GM19351 (cell line): ENCODE results near the gene ANKS1B.

ENCODE experiments used
- ATAC-seq: cut with Tn5 transposase; IDR thresholded peaks from one replicate; pipeline ENCODE4 v1.9.1; 2021; ENCODE audit warnings: mild to moderate bottlenecking, moderate library complexity; ENCODE audit not compliant: unreplicated experiment

The ANKS1B gene

GRCh38 chr12:99142651-99143050 is 842.1 kb downstream of the ANKS1B start:
- ATAC-seq, result no peak

DNA sequence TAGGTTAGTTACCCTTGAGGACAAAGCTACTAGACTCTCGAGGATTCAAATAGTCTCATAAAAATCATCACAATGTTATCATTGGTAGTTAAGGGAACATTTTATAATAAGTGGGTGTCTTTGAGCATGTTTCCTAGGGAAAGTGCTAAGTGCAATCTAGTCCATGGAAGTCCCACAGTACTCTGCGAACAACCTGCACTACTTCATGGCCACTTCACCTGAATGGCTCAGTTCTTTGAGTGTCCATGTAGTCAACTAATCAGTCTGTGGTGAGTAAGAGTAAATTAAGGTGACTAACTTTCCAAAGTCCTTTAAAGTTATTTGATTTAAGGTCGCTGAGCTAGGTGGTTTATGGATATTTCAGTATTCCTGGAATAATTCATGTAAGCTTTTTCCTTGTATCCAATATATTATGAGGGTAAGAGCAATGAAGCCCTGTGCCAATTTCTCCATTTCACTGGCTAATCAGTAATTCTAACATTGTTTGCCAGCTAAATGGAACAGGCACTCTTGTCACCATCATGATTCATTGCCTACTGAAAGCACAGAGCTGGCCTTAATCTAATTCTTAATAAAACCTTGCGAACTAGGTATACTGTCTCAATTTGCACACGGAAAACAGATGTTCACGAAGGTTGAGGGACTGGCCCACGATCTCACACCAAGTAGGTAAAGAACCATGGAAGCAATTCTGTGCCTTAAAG is 844.6 kb downstream of the ANKS1B start:
- no peak for ATAC-seq

- no peak for ATAC-seq
These were observed 846.3 kb downstream of the ANKS1B start for GRCh38 chr12:99138393-99138792.

DNA sequence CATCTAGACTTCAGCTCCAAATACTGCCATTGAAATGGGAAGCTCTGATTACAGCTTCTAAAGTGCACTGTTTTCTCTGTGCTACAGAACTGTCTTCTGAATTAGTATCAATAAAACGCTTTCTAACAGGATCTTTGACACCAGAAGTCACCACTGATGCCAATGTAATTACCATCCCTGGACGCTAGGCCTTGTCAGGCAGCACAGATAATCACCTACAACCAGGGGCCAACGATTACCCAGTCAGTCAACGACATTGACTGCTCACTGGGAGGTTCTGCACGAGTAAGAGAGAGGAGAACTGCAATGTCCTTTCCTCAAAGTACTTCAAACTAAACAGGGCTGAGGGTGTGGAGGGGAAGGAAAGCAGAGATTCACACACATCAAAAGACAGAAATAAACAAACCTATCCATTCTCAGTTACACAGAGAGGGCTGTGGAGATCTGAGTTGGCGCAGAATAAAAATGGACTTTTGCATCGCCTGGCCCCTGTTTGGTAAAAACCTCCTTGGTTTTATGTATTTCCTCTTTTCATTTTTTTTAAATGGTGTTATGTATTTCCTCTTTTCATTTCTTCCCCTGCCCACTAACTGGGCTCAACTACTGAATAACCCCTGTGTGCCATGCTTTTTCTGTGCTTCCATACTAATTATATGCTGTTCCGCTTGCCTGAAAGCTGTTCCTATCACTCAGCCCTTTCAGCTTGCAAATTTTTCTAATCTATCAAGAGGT is 847.4 kb downstream of the ANKS1B start:
- peak; percentile 73 for ATAC-seq

GRCh38 chr12:99136516-99136915 is 848.2 kb downstream of the ANKS1B start:
- ATAC-seq, result no peak

DNA sequence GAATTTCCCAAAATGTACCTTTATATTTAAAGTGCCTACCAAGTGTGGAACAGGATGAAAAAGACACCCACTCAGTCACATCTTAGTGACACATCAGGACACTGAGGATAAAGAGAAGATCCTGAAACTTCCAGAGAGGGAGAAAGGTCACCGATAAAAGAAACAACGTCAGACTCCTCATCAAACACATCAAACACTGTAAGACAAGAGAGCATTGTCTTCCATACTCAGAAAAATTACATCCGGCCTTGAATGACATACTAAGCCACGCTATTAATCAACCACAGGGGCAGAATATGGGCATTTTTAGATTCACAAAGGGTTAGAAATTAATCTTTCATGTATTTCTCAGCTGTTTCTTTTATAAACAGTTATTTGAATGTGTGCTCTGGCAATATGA is 849.4 kb downstream of the ANKS1B start:
- no peak for ATAC-seq

DNA sequence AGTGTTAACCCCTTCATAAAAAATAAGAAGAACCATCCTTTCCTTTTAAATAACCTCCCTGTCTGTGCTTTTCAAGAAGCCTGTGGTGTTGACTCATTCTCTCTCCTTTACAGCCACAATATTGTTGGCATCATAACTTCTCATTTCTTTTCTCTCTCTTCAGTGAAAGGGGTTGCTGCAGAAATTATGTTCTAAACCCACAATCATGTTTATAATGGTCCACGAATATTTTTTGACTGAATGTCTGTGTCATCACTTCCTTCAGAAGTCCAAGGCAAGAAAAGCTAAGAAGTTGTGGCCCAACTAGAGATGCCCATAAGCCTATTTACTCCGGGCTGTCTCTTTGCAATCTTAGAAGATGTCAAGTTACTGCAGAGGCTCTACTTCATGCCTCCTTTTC is 851.3 kb downstream of the ANKS1B start:
- ATAC-seq, result no peak

DNA sequence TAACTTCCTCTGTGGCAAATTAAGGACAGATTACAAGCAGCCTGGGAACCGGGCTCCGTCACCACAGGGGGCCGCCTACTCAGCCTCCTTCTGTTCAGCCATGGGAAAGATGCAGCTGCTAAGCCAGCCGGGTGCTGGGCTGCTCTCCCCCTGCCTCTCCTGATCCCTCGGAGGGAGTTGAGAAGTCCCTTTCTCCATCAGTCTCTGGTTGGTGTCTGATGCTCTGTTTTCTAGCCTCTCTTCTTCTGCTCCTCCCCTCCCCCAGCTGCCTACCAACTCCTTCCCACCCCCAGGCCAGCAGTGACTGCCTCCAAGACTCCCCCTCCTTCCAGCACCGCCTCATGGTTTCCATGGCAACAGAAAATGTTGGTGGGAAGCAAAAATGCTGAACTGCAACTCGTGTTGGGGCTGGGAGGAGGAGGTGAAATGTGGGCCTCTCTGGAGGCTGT is 853.0 kb downstream of the ANKS1B start:
- peak; percentile 27 for ATAC-seq

DNA sequence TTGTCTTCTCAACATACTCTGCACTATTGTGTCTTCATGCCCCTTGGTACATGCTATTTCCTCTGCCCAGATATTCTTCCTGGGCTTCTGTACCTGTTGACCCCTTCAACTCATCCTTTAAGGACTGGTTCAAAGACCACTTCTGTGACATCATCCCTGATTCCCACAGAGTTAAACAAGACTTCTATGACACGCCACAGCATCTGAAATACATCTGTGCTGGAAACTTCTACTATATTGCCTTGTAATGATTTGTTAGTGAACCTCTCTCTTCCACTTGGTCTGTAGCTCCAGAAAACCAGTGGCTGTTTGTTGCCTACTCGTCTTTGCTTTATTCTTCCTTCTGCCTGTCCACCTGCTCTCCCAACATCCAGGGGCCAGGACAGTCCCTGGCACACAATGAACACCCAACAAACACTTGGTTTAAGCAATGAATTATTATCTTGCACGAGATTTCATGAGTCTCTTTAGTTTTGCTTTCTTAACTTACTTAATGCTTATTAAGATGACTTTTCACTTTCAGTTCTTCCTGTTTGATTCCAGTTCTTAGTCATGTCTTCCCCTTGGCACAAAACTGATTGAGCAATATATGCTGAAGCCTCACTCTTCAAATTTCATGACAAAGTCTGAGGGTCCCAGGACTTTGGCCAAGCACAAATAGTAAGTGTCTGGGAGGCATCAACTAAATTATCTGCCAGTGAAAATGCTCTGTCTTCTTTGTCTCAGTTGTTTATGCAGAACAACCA is 853.8 kb downstream of the ANKS1B start:
- ATAC-seq, result peak; percentile 94

GRCh38 chr12:99128246-99128802 is 856.4 kb downstream of the ANKS1B start:
- ATAC-seq, result no peak

DNA sequence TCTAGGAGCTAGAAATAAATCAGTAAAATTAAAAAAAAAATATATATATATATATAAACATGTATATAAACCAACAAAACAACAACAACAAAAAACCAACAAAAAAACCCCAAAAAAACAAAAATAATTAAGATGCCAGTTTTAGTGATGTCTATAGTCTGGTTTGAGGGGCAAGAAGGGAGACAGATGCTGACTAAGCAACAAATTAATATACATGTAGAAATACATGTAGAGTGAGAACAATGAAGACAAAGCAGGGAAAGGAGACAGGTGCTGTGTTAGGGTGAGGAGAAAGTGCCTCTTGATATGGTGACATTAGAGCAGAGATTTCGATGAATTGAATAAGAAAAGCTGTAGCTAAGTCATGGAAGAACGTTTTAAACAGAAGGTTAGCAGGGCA is 861.8 kb downstream of the ANKS1B start:
- no peak for ATAC-seq

- no peak for ATAC-seq
These were observed 862.2 kb downstream of the ANKS1B start for GRCh38 chr12:99122496-99122895.

DNA sequence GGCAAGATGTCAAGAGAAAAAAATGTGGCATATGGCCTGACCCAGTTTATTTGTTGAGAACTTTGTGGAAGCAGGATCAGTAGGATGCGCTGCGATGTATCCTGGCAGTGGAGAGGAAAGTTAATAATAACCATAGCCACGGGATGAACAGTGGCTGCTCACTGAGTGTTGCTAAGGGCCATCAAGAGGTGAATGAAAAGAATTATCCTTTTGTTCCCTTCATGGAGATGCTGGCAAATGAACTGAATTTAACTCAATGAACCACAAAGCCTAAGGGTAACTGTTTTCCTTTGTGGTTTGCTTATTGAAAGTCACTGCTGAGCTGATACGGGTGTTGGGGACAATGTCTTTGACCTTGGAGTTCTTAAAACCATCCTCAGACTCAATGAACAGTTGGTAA is 863.2 kb downstream of the ANKS1B start:
- ATAC-seq, result no peak

- no peak for ATAC-seq
These were observed 864.8 kb downstream of the ANKS1B start for GRCh38 chr12:99119943-99120342.

DNA sequence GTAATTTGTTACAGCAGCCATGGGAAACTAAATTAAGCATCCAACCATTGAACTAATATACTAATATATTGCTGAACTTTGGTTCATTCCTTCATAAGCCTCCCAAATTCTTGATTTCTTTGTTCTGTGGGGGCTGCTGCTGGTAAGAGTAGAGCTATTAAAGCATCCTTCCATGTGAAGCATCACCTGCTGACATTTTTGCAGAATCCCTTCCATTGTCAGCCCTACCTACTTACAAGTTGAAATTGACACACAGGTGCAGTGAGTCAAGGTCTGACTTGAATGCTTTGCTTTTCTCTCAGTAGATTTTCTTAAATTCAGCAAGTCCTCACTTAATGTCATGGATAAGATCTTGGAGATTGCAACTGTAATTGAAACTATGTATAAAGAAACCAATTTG is 865.3 kb downstream of the ANKS1B start:
- no peak for ATAC-seq

- no peak for ATAC-seq
These were observed 873.1 kb downstream of the ANKS1B start for GRCh38 chr12:99111600-99111999.

DNA sequence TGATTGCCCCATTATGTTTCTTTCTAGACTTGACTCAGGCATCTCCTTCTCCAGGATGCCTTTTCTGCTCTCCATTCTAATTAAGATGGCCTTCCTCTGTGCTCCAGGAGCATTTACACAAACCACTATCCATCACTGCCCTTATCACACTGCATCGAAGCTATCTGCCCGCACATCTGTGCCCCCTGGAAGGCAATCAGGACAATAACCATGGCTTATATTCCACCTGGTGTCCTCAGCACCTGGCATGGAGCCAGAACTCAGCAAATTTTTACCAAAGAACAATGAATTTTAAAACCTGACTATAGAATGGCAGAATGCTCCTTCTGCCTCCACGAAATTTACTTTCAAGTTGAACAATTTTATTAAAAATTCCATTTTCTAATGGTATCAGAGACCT is 873.9 kb downstream of the ANKS1B start:
- no peak for ATAC-seq

DNA sequence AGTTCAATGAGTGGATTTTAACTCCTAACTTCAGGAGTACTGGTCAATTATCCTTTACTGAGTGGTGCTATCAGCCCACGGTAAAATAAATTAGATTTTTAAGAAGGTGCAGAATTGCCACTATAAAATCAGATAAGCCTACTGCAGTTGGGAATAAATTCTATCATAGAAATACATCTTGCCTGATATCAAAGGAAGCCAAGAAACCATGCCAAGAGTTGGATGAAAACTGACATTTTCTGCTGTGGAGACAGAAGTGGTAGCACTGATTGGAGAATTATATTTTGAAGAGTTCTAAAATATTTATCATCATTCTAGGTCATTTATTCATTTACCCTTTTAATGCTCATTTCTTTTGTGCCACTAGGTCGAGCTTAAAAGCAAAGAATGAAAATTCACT is 874.5 kb downstream of the ANKS1B start:
- ATAC-seq, result no peak

- ATAC-seq, result no peak
These were observed 875.8 kb downstream of the ANKS1B start for GRCh38 chr12:99108924-99109323.

- no peak for ATAC-seq
These were observed 885.0 kb downstream of the ANKS1B start for GRCh38 chr12:99099786-99100185.

- no peak for ATAC-seq
These were observed 887.6 kb downstream of the ANKS1B start for GRCh38 chr12:99097171-99097570.
